GM12878 (cell line): ENCODE measurements around the gene KLHL2. TPM values are rescaled to one million over a fixed set of nuclear protein-coding genes. Genes with fewer than 3 reads are reported as not detected.
A peak's percentile ranks its signal among the peaks of the same experiment; 100 is the strongest.

Source experiments
- BACH1 ChIP-seq: fragments of 450-650 bp; IDR thresholded peaks from 2 replicates; pipeline ENCODE4 v1.6.1; 2017; ENCODE audit warnings: mild to moderate bottlenecking, borderline replicate concordance
- CBX5 ChIP-seq: sonication (generic); IDR thresholded peaks from 2 replicates; pipeline ENCODE4 v1.6.1; 2016; ENCODE audit warnings: low read depth, moderate library complexity, mild to moderate bottlenecking, inconsistent platforms
- CREM ChIP-seq: IDR thresholded peaks from 2 replicates; pipeline ENCODE4 v1.6.1; 2014; ENCODE audit warnings: antibody characterized with exemption, low read depth
- HDAC2 ChIP-seq: fragments of 200-600 bp; sonication (generic); IDR thresholded peaks from 2 replicates; pipeline ENCODE4 v1.6.1; 2017
- HDGF ChIP-seq: fragments of 450-650 bp; IDR thresholded peaks from 2 replicates; pipeline ENCODE4 v1.6.1; 2016; ENCODE audit warnings: antibody characterized with exemption
- IKZF2 ChIP-seq, 2 experiments: fragments of 450-650 bp; IDR thresholded peaks; 2 replicates each; pipeline ENCODE4 v1.6.1; 2017; ENCODE audit warnings: mild to moderate bottlenecking in 2 of 2, moderate library complexity in 2 of 2
- LARP7 ChIP-seq: fragments of 450-650 bp; IDR thresholded peaks from 2 replicates; pipeline ENCODE4 v1.6.1; 2017; ENCODE audit warnings: mild to moderate bottlenecking
- NFIC ChIP-seq: IDR thresholded peaks from 2 replicates; pipeline ENCODE4 v1.6.1; 2012; ENCODE audit warnings: low read depth, mild to moderate bottlenecking, inconsistent platforms, low read length, moderate library complexity
- RAD51 ChIP-seq: fragments of 450-650 bp; IDR thresholded peaks from 2 replicates; pipeline ENCODE4 v1.6.1; 2016; ENCODE audit warnings: moderate library complexity, mild to moderate bottlenecking, inconsistent platforms
- STAT1 ChIP-seq: fragments of 450-650 bp; conservative IDR thresholded peaks from 2 replicates; pipeline ENCODE4 v1.6.1; 2014; ENCODE audit warnings: antibody characterized with exemption, mild to moderate bottlenecking
- TBL1XR1 ChIP-seq: IDR thresholded peaks from 2 replicates; pipeline ENCODE4 v1.6.1; 2012; ENCODE audit warnings: low read depth, low read length, improper control_type of control experiment
- ZSCAN29 ChIP-seq: fragments of 450-650 bp; IDR thresholded peaks from 2 replicates; pipeline ENCODE4 v1.6.1; 2017; ENCODE audit warnings: mild to moderate bottlenecking, moderate library complexity
- ZZZ3 ChIP-seq: IDR thresholded peaks from 2 replicates; pipeline ENCODE4 v1.6.1; 2011; ENCODE audit warnings: low read depth; ENCODE audit not compliant: control insufficient read depth, insufficient read length
- polyA plus RNA-seq, 11 experiments: library from polyadenylated mRNA; depleted of rRNA in 4 of 11; unstranded in 6 of 11; stranded (reverse) in 5 of 11; fragments of >200 nt; fragmentation: Nextera tagmentation in 4 of 11; fragmentation: Illumina TruSeq in 1 of 11; extraction: Ambion mirVana in 4 of 11; extraction: Trizol in 1 of 11; gene quantifications; 1 replicate in 1 of 11; 2 replicates in 10 of 11; pipeline versions ENCODE4 v1.2.1 to v1.2.3, GENCODE V29; 2011 to 2016; ENCODE audit warnings: inconsistent platforms in 2 of 11, missing spikeins in 2 of 11, low read depth in 1 of 11
- total RNA-seq, 4 experiments: library from RNA; depleted of rRNA in 3 of 4; stranded (reverse); fragments of >200 nt in 3 of 4; fragmentation: Illumina TruSeq in 1 of 4; extraction: Trizol in 1 of 4; gene quantifications; 2 replicates each; pipeline versions ENCODE4 v1.2.1 to v1.2.3, GENCODE V29; 2013 to 2021
- TF ChIP-seq, protein P1 (sequence below): IDR thresholded peaks from 2 replicates; pipeline ENCODE4 v1.6.1; 2012; ENCODE audit warnings: improper control_type of control experiment, low read depth, low read length; ENCODE audit not compliant: insufficient replicate concordance
- TF ChIP-seq, protein P2 (sequence below): fragments of 450-650 bp; IDR thresholded peaks from 2 replicates; pipeline ENCODE4 v1.6.1; 2014; ENCODE audit warnings: mild to moderate bottlenecking
- TF ChIP-seq, protein P3 (sequence below): IDR thresholded peaks from 2 replicates; pipeline ENCODE4 v1.6.1; 2011; ENCODE audit warnings: borderline replicate concordance, low read depth, mild to moderate bottlenecking, moderate library complexity, mixed read lengths, low read length; ENCODE audit not compliant: insufficient read depth; ENCODE audit errors: extremely low read length
- TF ChIP-seq, protein P4 (sequence below): IDR thresholded peaks from 2 replicates; pipeline ENCODE4 v1.6.1; 2012; ENCODE audit warnings: low read depth, low read length, improper control_type of control experiment
- TF ChIP-seq, protein P5 (sequence below): fragments of 450-650 bp; formaldehyde crosslinking; IDR thresholded peaks from 2 replicates; pipeline ENCODE4 v1.4.0; 2022; ENCODE audit warnings: mild to moderate bottlenecking, moderate library complexity

KLHL2 gene
- total and polyA plus RNA-seq, 10 of the 15 experiments (the other 5 are each of a cell fraction or from before 2014, with no cell fraction given) = 4.8 to 22.8 (median 12.9) TPM

DNA sequence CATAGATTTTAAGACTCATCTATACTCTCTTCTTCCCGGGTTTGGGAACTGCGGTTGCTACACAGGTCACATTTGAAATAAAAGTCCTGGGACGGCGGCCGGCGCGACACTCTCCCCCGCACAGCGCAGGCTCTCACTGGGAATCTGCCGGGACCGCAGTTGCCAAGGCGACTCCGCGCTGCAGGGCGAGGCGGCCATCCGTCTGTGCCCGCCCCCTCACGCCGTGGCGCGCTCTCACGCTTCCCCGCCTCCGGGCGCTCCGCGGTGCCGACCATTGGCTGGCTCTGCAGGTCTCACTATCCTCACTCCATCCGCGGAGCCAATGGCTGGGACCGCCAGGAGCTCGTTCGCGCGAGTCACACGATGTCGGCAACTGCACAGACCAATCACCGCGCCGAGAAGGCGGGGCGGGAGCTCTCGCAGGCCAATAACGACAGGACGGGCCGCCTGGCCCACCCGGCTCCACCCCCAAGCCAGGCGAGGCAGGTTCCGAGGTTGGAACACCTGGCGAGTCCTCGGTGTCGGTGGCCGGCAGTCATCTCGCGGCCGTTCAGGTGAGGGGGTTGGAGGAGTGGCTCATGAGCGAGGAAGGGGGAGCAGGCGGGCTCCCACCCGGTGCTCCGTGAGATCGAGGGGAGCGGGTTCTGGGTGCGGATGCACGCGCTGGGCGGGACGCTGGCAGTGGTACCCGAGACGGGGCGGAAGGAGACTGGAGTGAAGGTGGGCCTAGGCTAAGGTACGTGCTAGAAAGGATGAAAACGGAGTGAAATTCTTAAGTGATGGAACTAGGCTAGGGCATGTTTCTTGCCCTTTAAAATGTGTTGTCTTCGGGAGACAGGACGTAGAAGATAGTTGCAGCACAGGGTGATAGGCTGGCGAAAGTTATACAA is 120.1 kb downstream of the KLHL2 start, which contains the start of gene MSMO1 (continued):
- no peak for TF ChIP-seq STAT1
- no peak for TF ChIP-seq TBL1XR1
- TF ChIP-seq NFIC = no peak
- TF ChIP-seq IKZF2 (IDR thresholded peaks at IDR 0.05) = no peak; a peak in 1 of 4 replicates
- TF ChIP-seq LARP7 = peak; percentile 65; the same call in 1 of the 2 replicates
- TF ChIP-seq BACH1 = peak; percentile 39; the same call in 1 of the 2 replicates
- TF ChIP-seq, protein P1, sequence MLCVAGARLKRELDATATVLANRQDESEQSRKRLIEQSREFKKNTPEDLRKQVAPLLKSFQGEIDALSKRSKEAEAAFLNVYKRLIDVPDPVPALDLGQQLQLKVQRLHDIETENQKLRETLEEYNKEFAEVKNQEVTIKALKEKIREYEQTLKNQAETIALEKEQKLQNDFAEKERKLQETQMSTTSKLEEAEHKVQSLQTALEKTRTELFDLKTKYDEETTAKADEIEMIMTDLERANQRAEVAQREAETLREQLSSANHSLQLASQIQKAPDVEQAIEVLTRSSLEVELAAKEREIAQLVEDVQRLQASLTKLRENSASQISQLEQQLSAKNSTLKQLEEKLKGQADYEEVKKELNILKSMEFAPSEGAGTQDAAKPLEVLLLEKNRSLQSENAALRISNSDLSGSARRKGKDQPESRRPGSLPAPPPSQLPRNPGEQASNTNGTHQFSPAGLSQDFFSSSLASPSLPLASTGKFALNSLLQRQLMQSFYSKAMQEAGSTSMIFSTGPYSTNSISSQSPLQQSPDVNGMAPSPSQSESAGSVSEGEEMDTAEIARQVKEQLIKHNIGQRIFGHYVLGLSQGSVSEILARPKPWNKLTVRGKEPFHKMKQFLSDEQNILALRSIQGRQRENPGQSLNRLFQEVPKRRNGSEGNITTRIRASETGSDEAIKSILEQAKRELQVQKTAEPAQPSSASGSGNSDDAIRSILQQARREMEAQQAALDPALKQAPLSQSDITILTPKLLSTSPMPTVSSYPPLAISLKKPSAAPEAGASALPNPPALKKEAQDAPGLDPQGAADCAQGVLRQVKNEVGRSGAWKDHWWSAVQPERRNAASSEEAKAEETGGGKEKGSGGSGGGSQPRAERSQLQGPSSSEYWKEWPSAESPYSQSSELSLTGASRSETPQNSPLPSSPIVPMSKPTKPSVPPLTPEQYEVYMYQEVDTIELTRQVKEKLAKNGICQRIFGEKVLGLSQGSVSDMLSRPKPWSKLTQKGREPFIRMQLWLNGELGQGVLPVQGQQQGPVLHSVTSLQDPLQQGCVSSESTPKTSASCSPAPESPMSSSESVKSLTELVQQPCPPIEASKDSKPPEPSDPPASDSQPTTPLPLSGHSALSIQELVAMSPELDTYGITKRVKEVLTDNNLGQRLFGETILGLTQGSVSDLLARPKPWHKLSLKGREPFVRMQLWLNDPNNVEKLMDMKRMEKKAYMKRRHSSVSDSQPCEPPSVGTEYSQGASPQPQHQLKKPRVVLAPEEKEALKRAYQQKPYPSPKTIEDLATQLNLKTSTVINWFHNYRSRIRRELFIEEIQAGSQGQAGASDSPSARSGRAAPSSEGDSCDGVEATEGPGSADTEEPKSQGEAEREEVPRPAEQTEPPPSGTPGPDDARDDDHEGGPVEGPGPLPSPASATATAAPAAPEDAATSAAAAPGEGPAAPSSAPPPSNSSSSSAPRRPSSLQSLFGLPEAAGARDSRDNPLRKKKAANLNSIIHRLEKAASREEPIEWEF = no peak
- TF ChIP-seq, protein P2, sequence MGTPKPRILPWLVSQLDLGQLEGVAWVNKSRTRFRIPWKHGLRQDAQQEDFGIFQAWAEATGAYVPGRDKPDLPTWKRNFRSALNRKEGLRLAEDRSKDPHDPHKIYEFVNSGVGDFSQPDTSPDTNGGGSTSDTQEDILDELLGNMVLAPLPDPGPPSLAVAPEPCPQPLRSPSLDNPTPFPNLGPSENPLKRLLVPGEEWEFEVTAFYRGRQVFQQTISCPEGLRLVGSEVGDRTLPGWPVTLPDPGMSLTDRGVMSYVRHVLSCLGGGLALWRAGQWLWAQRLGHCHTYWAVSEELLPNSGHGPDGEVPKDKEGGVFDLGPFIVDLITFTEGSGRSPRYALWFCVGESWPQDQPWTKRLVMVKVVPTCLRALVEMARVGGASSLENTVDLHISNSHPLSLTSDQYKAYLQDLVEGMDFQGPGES = peak; percentile 98
- TF ChIP-seq, protein P3, sequence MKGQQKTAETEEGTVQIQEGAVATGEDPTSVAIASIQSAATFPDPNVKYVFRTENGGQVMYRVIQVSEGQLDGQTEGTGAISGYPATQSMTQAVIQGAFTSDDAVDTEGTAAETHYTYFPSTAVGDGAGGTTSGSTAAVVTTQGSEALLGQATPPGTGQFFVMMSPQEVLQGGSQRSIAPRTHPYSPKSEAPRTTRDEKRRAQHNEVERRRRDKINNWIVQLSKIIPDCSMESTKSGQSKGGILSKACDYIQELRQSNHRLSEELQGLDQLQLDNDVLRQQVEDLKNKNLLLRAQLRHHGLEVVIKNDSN = no peak
- no peak for TF ChIP-seq RAD51
- no peak; the same call in 1 of the 2 replicates for TF ChIP-seq HDGF
- TF ChIP-seq, protein P4, sequence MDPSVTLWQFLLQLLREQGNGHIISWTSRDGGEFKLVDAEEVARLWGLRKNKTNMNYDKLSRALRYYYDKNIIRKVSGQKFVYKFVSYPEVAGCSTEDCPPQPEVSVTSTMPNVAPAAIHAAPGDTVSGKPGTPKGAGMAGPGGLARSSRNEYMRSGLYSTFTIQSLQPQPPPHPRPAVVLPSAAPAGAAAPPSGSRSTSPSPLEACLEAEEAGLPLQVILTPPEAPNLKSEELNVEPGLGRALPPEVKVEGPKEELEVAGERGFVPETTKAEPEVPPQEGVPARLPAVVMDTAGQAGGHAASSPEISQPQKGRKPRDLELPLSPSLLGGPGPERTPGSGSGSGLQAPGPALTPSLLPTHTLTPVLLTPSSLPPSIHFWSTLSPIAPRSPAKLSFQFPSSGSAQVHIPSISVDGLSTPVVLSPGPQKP = peak; percentile 47; the same call in 1 of the 2 replicates
- no peak for TF ChIP-seq ZZZ3
- TF ChIP-seq ZSCAN29 = no peak
- TF ChIP-seq CBX5 = no peak
- peak; percentile 88 for TF ChIP-seq CREM
- TF ChIP-seq, protein P5, sequence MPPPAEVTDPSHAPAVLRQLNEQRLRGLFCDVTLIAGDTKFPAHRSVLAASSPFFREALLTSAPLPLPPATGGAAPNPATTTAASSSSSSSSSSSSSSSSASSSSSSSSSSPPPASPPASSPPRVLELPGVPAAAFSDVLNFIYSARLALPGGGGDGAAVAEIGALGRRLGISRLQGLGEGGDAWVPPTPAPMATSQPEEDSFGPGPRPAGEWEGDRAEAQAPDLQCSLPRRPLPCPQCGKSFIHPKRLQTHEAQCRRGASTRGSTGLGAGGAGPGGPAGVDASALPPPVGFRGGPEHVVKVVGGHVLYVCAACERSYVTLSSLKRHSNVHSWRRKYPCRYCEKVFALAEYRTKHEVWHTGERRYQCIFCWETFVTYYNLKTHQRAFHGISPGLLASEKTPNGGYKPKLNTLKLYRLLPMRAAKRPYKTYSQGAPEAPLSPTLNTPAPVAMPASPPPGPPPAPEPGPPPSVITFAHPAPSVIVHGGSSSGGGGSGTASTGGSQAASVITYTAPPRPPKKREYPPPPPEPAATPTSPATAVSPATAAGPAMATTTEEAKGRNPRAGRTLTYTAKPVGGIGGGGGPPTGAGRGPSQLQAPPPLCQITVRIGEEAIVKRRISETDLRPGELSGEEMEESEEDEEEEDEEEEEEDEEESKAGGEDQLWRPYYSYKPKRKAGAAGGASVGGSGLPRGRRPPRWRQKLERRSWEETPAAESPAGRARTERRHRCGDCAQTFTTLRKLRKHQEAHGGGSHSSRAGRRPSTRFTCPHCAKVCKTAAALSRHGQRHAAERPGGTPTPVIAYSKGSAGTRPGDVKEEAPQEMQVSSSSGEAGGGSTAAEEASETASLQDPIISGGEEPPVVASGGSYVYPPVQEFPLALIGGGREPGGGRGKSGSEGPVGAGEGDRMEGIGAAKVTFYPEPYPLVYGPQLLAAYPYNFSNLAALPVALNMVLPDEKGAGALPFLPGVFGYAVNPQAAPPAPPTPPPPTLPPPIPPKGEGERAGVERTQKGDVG (CRISPR knock-in tag) = no peak
- no peak for TF ChIP-seq HDAC2
